Eye (tissue), 1 donor: ENCODE data around the gene TFAP2B.
A peak's percentile ranks its signal among the peaks of the same experiment; 100 is the strongest.

Experiments used
- DNase-seq: peaks from one replicate; pipeline ENCODE4 v3.0.0-alpha.2; 2015

The TFAP2B gene

DNA sequence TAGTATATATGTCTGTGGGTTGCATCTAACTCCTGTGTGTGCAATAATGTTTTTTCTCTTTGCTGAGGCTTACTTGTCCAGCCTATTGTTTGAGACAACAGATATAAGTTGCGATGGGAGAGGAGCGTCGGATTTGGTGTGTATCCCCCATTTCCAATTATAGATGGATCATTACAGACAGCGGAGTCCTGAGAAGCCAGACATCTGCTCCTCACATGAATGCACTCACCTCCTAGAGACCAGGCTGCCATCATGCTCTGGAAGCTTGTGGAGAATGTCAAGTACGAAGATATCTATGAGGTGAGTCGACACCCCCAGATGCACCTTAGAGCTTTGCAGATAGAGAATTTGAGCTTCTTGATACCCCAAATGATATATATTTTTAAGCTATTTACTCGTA, at the start of gene TFAP2B:
TSS of gene TFAP2B (plus strand) at position 199 of the 400 bp plus-strand sequence. CDS start at position 220, 21 bp downstream.
- peak; percentile 84 for DNase-seq

DNA sequence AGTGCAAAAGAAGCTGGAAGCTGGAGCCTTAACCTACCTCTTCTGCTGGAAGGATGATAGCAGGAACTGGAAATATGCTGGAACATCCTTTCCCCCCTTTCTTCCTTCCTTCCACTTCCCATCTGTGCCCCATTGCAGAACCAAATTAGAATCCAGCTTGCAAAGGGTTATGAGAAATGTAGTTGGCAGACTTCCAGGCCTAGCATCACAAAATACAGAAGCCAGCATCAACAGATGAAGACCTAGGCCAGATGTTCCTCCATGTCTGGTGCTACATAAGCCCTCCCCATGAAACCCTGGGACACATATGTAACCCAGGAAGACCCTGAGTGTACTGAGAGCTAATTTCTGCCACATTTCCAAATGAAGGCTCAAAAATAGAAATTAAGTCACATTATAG, 40.0 kb upstream of the TFAP2B start:
- no peak for DNase-seq

DNA sequence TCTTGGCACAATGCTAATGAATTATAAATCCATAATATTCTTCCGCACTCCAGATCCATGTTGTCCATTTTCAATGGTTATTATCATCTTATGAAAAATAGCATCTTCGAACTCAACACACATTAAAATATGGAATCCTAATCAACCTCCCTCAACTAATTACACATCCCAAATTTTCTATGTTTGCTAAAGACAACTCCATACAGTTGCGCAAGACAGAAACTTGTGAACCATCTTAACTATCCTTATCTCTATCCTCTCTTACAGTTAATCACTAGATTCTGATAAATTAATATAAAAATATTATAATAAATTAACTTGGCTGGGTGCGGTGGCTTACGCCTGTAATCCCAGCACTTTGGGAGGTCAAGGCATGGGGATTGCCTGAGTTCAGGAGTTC, 38.3 kb upstream of the TFAP2B start:
- no peak for DNase-seq

DNA sequence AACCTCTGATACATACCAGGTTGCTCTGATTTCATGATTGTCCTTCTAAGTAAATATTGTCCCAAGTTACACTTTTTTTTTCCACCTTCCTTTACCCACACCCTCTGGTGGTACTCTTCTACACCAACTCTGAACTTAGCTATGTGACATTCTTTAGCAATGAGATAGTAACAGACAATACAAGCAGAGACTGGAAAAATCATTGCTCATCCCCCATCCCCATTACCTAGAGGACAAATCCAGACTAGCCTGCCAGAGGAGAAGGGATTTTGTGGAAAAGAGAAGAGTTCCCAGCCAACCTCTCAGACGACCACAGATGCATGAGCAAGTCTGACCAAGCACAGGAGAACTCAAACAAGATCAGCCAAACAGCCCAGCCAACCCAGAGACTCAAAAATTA, 32.8 kb upstream of the TFAP2B start:
- DNase-seq, result no peak

DNA sequence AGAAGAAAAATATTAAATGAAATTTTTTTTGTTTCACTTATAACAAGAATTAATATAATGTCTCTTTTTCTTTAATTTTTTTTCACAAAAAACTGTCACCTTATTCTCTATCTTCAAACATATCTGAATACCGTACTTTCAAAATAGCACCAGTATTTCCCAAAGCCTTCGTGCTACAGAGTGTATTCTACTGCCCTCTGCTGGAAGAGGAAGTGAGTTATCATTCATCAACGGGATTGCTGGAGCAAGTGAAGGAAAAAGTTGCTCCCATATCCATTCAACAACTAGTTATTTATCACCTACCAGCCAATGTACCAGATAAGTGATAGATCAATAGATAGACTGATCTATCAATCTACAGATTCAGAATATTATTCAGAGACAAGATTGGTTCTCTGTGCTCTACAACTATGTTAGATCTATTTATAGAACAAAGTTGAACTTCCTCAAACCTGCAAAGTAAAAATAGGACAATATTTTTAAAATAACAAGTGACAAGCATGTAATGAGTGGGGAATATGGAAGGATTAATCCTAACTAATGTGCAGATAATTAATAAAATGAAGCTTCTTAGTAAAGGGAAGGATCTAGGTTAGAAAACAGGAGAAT, 26.7 kb upstream of the TFAP2B start:
- DNase-seq, result peak; percentile 78

DNA sequence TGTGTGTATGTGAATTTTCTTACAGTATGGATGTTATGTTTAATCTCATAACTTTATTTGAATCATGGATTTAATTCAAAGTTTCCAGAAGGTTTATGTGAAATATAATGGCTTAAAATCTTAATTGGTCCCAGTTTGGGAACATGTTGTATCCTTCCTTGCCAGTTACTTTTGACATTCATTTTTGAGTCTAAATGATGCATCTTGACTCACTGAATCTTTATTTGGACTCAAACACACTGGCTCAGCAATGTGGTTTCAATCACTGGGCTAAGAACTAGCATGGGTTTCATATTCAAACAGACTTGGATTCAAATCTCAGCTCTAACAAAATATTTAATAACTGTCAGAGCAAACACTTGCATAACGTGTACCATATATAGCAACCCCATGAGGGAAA, 25.9 kb upstream of the TFAP2B start:
- DNase-seq, result no peak

DNA sequence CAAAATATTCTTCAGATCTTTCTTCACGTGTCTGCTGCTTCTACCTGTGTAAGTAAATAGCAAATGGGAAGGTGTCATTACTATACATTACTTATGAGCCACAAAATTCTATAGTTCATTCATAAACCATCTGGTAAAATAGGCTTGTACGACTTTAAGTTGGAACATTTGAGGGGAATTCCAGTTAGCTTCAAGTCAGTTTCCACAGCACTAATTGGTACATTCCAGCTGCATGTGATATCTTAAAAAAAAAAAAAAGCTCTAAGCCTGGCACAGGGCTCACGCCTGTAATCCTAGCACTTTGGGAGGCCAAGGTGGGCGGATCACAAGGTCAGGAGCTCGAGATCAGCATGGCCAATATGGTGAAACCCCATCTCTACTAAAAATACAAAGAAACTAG, 23.1 kb upstream of the TFAP2B start:
- no peak for DNase-seq

DNA sequence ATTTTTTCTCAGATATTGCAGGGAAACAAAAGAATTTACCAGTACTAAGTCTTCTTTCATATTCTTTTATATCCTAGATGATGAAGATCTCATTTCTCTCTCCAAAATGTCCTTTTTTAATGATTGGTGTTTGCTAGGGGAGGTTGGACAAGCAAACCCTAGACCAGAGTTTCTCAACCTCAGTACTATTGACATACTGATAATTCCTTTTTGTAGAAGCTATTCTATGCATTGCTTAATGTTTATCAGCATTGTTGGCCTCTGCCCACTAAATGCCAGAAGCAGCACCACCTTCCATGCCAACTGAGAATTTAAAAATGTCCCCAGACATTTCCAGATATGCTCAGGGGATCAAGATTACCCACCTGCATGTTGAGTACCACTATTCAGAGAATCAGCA, 14.4 kb upstream of the TFAP2B start:
- no peak for DNase-seq

DNA sequence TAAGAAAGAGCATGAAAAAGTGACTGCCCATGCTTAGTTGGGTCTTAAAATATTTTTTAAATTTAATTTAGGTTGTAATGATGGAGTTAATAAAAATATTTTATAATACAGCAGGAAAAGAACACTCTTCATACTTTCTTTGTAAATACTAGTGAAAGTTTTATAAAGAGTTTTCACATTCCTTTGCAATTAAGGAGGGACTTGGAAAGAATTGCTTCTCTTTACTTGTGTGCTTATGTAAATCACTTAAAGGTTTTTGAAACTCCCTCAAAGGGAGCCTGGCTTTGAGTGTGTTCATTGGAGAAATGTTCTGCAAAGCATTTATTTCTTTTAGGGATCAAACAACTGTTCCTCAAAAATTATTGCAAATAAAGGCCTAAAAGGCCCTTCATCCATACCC, 11.6 kb upstream of the TFAP2B start:
- DNase-seq, result no peak

DNA sequence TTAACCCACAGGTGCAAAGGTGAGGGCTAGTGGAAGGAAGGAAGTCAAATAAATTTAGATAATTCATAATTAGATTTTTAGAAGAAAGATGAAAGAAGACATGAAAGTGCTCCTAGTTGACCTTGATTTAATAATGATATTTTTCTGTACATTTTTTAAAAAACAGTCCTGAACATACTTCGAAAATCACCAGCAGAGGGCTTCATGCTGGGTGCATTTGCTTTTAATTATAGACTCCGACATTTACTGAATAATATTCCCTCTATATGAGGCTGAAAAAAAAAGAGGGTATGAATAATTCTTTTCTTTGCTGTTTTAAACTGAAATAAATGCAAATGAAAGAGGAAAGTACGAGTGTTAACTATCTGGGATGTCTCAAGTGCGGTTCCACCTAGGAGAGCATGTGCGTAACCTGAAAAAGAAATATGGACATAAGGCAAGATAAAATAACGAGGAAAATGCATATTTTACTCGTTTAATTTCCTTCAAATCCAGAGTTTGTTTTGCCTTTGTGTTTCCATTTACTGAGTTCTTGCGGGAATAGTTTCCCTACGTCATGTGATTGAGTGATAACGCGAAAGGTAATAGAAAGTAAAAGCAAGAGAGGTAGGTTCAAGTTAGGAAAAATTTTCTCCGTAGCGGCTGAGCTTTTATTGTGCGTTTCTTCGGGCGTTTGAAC, 3.1 kb upstream of the TFAP2B start:
- DNase-seq, result peak; percentile 70

DNA sequence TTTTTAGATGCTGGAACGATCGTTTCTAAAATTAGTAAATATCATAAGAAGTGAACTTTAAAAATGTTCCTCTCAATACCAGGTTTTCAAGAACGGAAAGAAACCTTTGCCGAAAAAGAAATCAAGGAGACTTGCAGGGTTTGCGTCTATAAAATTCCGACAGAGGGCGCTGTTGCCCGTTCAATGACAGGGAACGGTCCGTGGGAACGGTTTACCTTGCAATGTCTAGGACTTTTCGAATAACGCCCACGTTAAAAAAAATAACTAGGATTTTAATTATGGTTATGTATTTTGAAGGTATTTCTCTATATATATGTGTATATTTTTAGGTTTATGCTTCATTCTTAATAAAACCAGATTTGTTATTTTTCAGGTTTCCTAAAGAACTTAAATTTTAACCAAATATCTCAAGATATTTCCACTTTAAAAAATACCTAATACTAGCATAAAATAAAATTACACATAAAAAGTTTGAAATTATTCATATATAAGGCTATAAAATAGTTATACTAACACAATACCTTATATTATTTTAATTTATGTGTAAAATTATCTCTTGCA, 2.5 kb upstream of the TFAP2B start:
- DNase-seq, result peak; percentile 96

DNA sequence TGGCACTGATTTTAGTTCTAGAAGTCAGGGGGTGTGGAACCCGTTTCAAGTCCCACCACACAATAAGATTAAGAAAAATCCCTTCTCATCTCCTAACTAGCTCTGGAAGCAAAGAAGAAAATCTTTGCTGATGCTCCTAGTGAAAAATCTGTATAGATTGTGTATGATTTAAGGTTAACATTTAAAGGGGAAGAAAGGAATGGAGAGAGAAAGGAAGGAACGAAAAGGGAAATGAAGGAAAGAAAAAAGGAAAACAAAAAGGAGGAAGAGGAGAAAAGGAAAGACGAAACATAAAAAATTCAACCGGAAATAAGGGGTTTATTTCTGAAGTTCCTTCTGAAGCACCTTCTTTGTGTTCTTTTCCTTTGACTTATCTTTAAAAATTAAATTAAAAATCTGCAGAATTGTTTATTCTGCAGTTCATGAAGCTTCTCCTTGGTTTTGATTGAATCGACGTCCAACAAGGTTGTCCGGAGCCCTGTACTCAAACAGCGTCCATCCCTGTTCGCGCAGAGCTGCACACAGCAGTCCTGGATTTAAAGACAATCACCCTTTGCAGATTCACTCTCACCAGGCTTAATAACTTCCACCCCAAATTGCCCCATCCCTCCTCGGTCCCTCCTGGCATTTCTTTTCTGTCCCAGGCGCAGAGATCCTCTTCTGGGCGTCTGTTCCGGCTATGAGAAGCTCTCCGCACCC, 1.6 kb upstream of the TFAP2B start:
- peak; percentile 48 for DNase-seq

DNA sequence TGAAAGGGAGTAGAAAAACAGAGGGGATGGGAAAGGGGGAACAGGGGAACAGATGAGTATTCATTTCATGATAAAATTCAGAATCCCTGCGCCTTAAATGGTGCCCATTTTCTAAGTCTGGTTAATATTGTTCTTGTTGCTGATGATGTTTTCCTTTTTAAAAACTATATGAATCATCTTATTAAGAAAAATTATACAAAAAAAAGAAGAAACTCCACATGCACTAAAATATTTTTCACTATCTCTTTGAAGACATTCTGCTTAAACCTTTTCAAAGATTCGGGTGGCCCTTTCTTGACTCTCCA, 1.1 kb upstream of the TFAP2B start:
- peak; percentile 62 for DNase-seq

DNA sequence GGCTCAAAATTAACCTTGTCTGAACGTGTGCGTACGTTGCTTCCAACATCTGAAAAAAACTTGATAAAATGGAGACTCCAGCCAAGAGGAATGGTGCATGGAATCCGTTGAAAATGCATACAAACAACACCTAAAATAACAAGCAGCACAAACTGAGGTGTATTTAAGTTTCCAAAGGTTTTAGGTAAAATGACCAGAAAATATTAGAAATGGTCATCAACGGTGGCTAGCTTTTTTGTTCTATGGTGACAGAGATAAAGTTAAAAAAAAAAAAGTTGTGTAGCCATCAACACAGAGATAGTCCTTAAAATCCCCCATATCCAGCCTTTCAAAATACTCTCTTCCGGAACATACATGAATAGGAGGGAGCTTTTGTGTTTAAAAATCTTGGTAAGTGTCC, 651 bp upstream of the TFAP2B start:
- peak; percentile 62 for DNase-seq

DNA sequence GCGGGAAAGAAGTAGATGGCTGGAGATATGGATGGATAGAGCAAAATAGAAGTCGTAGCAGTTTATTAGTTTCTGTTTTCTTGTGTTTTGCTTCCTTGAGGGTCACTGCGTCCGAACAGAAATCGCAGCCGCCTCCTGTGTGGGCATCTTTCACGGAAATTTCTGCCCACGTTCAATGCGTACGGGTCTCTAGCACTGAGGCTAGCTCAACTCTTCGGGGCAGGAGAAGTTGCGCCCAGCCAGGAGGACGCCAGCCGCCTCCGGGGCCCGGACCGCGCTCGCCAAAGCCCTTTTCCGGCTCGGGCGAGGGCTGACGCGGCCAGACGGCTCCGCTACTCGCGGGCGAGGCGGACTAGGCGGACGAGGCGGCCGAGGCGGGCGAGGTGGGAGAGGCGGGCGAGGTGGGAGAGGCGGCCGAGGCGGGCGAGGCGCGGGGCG, 814 bp downstream of the TFAP2B start:
- DNase-seq, result peak; percentile 68

DNA sequence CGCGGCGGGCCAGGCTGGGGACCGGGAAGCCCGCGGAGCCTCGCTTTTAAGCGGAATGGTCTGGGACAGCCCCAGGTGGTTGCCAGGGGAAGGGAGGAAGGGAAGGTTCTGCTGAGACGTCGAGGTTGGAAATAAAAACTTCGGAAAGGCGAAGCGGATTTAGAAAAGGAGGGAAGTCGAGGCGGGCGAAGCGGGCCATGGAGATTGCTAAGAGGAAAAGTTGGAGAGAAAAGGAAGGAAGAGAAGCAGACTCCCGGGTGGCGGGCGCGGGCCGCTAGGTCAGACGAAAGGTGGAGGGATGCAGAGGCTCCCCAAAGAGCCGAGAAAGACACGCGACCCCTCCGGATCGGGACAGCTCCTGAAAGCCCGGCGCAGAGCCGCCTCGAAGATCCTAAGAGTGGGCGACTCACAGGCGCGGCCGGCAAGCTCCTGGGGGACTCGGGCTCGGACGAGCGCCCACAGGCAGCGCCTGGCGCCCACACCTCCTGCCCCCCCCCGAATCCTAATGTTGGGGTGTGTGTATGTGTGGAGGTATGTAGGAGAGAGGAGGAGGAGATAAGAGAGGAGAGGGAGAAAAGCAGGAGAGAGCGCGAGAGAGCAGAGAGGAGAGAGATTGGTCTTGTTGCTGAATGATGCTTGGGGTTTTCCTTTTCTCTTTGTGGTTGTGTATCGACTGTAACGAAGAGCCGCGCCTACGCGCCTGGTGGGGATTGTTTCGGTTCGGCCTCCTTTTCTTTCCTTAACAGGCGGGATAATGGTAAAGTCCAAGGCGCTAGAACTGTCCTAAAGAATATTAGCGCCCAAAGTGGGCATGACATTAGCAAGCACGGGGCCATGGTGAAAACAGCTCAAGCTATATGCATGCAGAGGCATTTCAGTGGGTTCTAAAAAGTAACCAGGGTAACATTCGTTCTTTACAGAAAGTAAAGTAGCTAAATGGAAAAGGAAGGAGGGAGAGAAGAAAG, 1.5 kb downstream of the TFAP2B start:
- peak; percentile 70 for DNase-seq

DNA sequence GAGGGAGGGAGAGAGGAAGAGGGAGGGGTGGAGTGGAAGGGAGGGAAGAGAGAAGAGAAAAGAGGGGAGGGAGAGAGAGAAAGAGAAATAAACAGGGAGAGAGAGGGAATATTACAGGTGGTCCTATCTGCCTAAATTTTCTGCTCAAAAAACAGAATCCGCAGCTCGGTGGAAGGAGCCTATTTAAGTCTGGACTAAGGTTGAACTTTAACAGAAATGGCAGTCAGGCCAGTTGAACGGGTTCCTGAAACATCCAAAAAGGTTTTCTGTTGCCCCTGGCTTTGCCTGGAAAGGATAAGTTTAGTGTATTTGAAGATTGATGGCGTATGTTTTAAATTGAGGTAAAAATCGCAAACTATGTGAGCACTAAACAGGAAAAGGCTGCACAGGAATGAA, 2.2 kb downstream of the TFAP2B start:
- peak; percentile 73 for DNase-seq

DNA sequence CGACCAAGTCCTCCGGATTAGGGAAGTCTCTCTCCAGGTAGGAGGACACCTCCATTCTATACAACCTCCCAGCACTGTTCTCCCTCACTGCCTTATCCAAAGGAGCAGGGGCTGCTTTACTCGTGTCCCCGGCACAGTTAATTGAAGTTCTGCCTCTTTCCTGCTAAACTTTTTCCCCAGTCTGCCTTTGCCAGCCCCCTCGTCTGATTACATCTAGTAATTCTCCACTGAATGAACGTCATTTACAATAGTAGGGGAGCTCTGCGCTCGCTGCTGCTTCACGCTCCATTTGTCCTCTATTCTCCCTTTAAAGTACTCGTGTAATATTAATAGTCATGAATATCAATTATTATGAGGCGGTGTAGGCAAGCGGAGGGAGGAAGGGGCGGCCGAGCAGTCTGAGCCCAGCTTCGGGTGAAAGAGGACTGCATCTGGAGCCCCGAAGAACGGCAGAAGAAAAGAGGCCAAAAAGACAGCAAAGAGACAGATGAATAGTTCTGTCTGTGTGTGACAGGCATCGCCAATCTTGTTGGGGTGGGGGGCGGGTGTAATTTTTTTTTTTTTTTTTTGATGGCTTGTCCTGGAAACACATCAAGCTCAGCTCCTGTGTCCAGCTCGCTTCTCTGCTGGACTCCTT, 2.9 kb downstream of the TFAP2B start:
- no peak for DNase-seq

DNA sequence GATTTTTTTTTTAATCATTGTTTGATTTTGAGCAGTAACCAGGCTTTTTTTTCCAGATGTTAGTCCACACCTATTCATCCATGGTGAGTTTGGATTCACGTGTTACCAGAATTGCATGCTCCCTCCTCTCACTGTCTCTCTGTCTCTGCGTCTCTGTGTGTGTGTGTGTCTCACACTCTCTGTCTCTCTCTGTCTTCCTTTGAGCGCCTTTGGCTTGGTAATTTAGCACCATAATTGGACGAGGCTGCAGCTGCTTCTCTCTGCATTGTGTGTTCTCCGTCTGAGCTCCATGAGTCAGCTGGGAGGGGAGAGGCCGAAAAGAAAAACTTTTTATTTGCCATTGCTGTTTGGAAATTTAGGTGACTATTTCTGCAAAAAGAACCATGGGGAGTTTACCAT, 3.4 kb downstream of the TFAP2B start:
- peak; percentile 77 for DNase-seq

DNA sequence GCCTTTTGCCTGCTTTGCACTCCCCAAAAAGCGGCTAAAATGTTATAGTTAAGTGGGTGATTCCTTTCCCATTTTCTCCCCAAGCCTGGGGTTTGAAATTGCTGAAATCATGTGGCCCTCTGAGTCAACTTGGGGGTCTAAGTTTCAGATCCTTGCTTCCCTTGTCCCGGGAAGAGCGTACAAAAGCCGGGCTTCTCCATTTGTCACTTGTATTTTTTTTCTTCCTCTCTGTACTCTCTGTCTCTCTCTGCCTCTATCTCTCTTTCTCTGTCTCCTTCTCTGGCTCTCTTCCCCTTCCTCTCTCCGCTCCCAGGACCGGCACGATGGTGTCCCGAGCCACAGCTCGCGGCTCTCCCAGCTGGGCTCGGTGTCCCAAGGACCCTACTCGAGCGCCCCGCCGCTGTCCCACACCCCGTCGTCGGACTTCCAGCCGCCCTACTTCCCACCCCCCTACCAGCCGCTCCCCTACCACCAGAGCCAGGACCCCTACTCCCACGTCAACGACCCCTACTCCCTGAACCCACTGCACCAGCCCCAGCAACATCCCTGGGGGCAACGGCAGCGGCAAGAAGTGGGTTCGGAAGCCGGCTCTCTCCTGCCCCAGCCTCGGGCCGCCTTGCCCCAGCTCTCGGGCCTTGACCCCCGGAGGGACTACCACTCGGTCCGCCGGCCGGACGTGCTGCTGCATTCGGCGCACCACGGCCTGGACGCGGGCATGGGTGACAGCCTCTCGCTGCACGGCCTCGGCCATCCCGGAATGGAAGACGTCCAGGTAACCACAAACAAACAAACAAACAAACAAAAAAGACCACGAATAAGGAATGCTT, 4.6 kb downstream of the TFAP2B start:
- peak; percentile 56 for DNase-seq

DNA sequence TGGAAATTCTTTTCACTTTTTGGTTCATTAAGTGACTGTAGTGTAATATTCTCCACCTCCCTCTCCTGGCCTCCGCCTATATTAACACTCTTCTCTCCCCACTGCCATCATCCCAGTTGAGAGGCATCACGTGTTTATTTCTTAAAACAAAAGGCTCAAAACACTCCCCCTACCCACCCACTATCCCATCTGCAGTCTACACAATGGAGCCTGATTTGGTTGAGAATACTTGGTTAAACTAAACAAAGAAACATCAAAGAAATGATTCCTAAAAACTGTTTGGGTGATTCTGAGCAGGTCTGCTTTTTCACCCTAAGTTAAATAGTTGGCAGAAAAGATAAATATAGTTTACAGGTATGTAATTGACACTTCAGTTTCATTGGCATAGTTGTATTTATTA, 5.9 kb downstream of the TFAP2B start:
- DNase-seq, result peak; percentile 54
